Smooth muscle cell (in vitro differentiated cells): Measurements from ENCODE around the gene DENND6B. TPM values are rescaled to one million over a fixed set of nuclear protein-coding genes. Genes with fewer than 3 reads are reported as not detected.

ENCODE experiments used
- DNase-seq: peaks from one replicate; lab custom pipeline; 2025; ENCODE audit not compliant: unreplicated experiment; lab: John Stamatoyannopoulos, UW
- H2AFZ ChIP-seq: fragments of 200-600 bp; sonication (generic); 2 replicates; pipeline ENCODE4 v1.6.0; 2016; ENCODE audit warnings: antibody characterized with exemption, low read depth, mild to moderate bottlenecking
- H3F3A ChIP-seq: fragments of 200-600 bp; sonication (generic); 2 replicates; pipeline ENCODE4 v1.6.0; 2017; ENCODE audit warnings: antibody characterized with exemption, low read depth
- H3K27ac ChIP-seq: fragments of 200-600 bp; sonication (generic); 2 replicates; pipeline ENCODE4 v1.5.1; 2016; ENCODE audit warnings: low read depth, mild to moderate bottlenecking
- H3K27me3 ChIP-seq: fragments of 200-600 bp; sonication (generic); 2 replicates; pipeline ENCODE4 v1.6.1; 2016; ENCODE audit warnings: low read depth, mild to moderate bottlenecking
- H3K36me3 ChIP-seq: fragments of 200-600 bp; sonication (generic); 2 replicates; pipeline ENCODE4 v1.5.1; 2016; ENCODE audit warnings: low read depth
- H3K4me1 ChIP-seq: fragments of 200-600 bp; sonication (generic); 2 replicates; pipeline ENCODE4 v1.5.1; 2016; ENCODE audit warnings: low read depth
- H3K4me2 ChIP-seq: fragments of 200-600 bp; sonication (generic); 2 replicates; pipeline ENCODE4 v1.6.0; 2016; ENCODE audit warnings: mild to moderate bottlenecking
- H3K4me3 ChIP-seq: fragments of 200-600 bp; sonication (generic); 2 replicates; pipeline ENCODE4 v1.5.1; 2016; ENCODE audit warnings: mild to moderate bottlenecking
- H3K79me2 ChIP-seq: fragments of 200-600 bp; sonication (generic); 2 replicates; pipeline ENCODE4 v1.6.0; 2016; ENCODE audit warnings: low read depth, mild to moderate bottlenecking
- H3K9ac ChIP-seq: fragments of 200-600 bp; sonication (generic); 2 replicates; pipeline ENCODE4 v1.6.0; 2016; ENCODE audit warnings: low read depth
- H3K9me3 ChIP-seq: fragments of 200-600 bp; sonication (generic); replicated peaks from 2 replicates; pipeline ENCODE4 v1.5.1; 2016; ENCODE audit warnings: low read depth
- H4K20me1 ChIP-seq: fragments of 200-600 bp; sonication (generic); 2 replicates; pipeline ENCODE4 v1.6.0; 2016; ENCODE audit warnings: low read depth
- CTCF ChIP-seq: fragments of 200-600 bp; sonication (generic); IDR thresholded peaks from 2 replicates; pipeline ENCODE4 v1.5.1; 2017; ENCODE audit warnings: borderline replicate concordance, mild to moderate bottlenecking, antibody characterized with exemption; ENCODE audit not compliant: insufficient read depth, poor library complexity, severe bottlenecking
- WGBS: methylation state at CpG from one replicate; pipeline ENCODE4 v1.1.7; 2016; ENCODE audit warnings: low lambda C conversion rate; 5-methylcytosine and 5-hydroxymethylcytosine counted together
- polyA plus RNA-seq: library from polyadenylated mRNA; unstranded; fragments of >200 nt; fragmentation: Nextera tagmentation; extraction: Ambion mirVana; gene quantifications from 2 replicates; pipeline ENCODE4 v1.2.1, GENCODE V29; 2016
- total RNA-seq: library from RNA; depleted of rRNA; stranded (reverse); fragments of >200 nt; gene quantifications from 2 replicates; pipeline ENCODE4 v1.2.3, GENCODE V29; 2014

DENND6B gene
- total and polyA plus RNA-seq, 2 experiments from 2014 or later, result 3.1 to 7.8 TPM

GRCh38 chr22:50339945-50340879 is 13.4 kb upstream of the DENND6B start:
- DNase-seq, result no peak
- Histone ChIP-seq H3K27ac (no peak overlapping the region), H3K9me3 (no peaks in the 10 kb centered on the region), H3K4me1 (no peaks in the 10 kb centered on the region), H3K79me2 (no peaks in the 10 kb centered on the region), H3K27me3 (no peaks in the 10 kb centered on the region), H3F3A (peaks cover 3% of the 10 kb centered on the region), H3K36me3 (no peaks in the 10 kb centered on the region), H3K9ac (no peak overlapping the region), H3K4me3 (no peak overlapping the region), H2AFZ (no peak overlapping the region), H3K4me2 (no peak overlapping the region), H4K20me1 (no peaks in the 10 kb centered on the region)
- no peak for TF ChIP-seq CTCF
- WGBS, result 84% methylated on average over 8 of the region's 12 CpGs

GRCh38 chr22:50338860-50339462 is 12.1 kb upstream of the DENND6B start:
- Histone ChIP-seq H3K27ac (no peak overlapping the region), H3K9me3 (no peaks in the 10 kb centered on the region), H3K4me1 (no peaks in the 10 kb centered on the region), H3K4me3 (no peak overlapping the region), H3K36me3 (no peaks in the 10 kb centered on the region), H2AFZ (no peak overlapping the region), H3K27me3 (no peaks in the 10 kb centered on the region), H4K20me1 (no peaks in the 10 kb centered on the region), H3K79me2 (no peaks in the 10 kb centered on the region), H3K9ac (no peak overlapping the region), H3F3A (peaks cover 3% of the 10 kb centered on the region), H3K4me2 (no peak overlapping the region)
- 91% methylated on average over 4 of the region's 4 CpGs for WGBS
- TF ChIP-seq CTCF, result no peak
- no peak for DNase-seq

GRCh38 chr22:50338042-50338573 is 11.3 kb upstream of the DENND6B start:
- H3K27ac ChIP-seq, result no peak overlapping the region
- H2AFZ ChIP-seq, result no peak overlapping the region
- H3K4me2 ChIP-seq, result no peak overlapping the region
- no peaks in the 10 kb centered on the region for H4K20me1 ChIP-seq
- DNase-seq, result no peak
- H3K27me3 ChIP-seq, result no peaks in the 10 kb centered on the region
- no peaks in the 10 kb centered on the region for H3K4me1 ChIP-seq
- H3K79me2 ChIP-seq, result no peaks in the 10 kb centered on the region
- peaks cover 3% of the 10 kb centered on the region for H3F3A ChIP-seq
- WGBS, result 100% methylated on average over 5 of the region's 5 CpGs
- TF ChIP-seq CTCF, result no peak
- H3K36me3 ChIP-seq, result no peaks in the 10 kb centered on the region
- H3K4me3 ChIP-seq, result no peak overlapping the region
- H3K9ac ChIP-seq, result no peak overlapping the region
- no peaks in the 10 kb centered on the region for H3K9me3 ChIP-seq
